IMR-90 (cell line): ENCODE measurements around the gene GBF1. TPM values are rescaled to one million over a fixed set of nuclear protein-coding genes. Genes with fewer than 3 reads are reported as not detected.

Experiments used
- ATAC-seq: fragments of 200-7000 bp; cut with Tn5 transposase; 2 replicates; pipeline ENCODE4 v1.9.1; 2020; ENCODE audit warnings: low read depth, mild to moderate bottlenecking, moderate library complexity
- BruUV-seq: library from RNA; stranded (reverse); fragments of 400-500 nt; replicated peaks from 2 replicates; lab custom pipeline; 2021; lab: Mats Ljungman, UMichigan
- CTCF ChIA-PET: fragments of 300-600 bp; formaldehyde crosslinking; extraction: SDS; loops from one replicate; lab custom pipeline; 2021; ENCODE audit warnings: antibody characterized with exemption; lab: Yijun Ruan, JAX
- POLR2A ChIA-PET: fragments of 300-600 bp; sonication (Branson Sonifier 250); formaldehyde crosslinking; loops from one replicate; lab custom pipeline; 2022; ENCODE audit warnings: antibody characterized with exemption; ENCODE audit not compliant: unreplicated experiment; lab: Charles Lee
- DNase-seq: peaks from one replicate; pipeline ENCODE4 v3.0.0; 2013
- H2AFZ ChIP-seq: replicated peaks from 2 replicates; pipeline ENCODE3; 2013; ENCODE audit warnings: low read length, mild to moderate bottlenecking; ENCODE audit not compliant: poor library complexity
- H2AK5ac ChIP-seq: 2 replicates; pipeline ENCODE4 v1.6.1; 2013; ENCODE audit warnings: low read depth, low read length, inconsistent platforms
- H2AK9ac ChIP-seq: replicated peaks from 2 replicates; pipeline ENCODE3; 2013; ENCODE audit warnings: mild to moderate bottlenecking, low read depth, low read length, moderate library complexity; ENCODE audit not compliant: poor library complexity
- H2BK120ac ChIP-seq: 2 replicates; pipeline ENCODE4 v1.6.1; 2013; ENCODE audit warnings: low read depth, low read length, inconsistent platforms
- H2BK15ac ChIP-seq: 3 replicates; pipeline ENCODE4 v1.6.1; 2013; ENCODE audit warnings: low read depth, low read length, inconsistent platforms
- H2BK20ac ChIP-seq: 2 replicates; pipeline ENCODE4 v1.6.1; 2013; ENCODE audit warnings: low read depth, mild to moderate bottlenecking, inconsistent platforms, low read length, moderate library complexity
- H2BK5ac ChIP-seq: 2 replicates; pipeline ENCODE4 v1.6.1; 2013; ENCODE audit warnings: mild to moderate bottlenecking, low read depth, low read length, inconsistent platforms; ENCODE audit not compliant: poor library complexity, severe bottlenecking
- H3K14ac ChIP-seq: replicated peaks from 2 replicates; pipeline ENCODE4 v1.6.1; 2013; ENCODE audit warnings: low read depth, low read length, inconsistent platforms
- H3K18ac ChIP-seq: 2 replicates; pipeline ENCODE4 v1.6.1; 2013; ENCODE audit warnings: low read depth, low read length, control low read depth
- H3K23ac ChIP-seq: 2 replicates; pipeline ENCODE4 v1.6.1; 2013; ENCODE audit warnings: low read depth, low read length, inconsistent platforms
- H3K27ac ChIP-seq: 2 replicates; pipeline ENCODE4 v1.5.1; 2013; ENCODE audit warnings: mild to moderate bottlenecking, control low read depth, low read length; ENCODE audit not compliant: insufficient read depth
- H3K27me3 ChIP-seq: 2 replicates; pipeline ENCODE4 v1.6.1; 2013; ENCODE audit warnings: low read length; ENCODE audit not compliant: control insufficient read depth, insufficient read depth
- H3K36me3 ChIP-seq: 2 replicates; pipeline ENCODE4 v1.6.1; 2013; ENCODE audit warnings: low read length, mixed read lengths; ENCODE audit not compliant: control insufficient read depth, insufficient read depth
- H3K4ac ChIP-seq: 2 replicates; pipeline ENCODE4 v1.6.1; 2013; ENCODE audit warnings: low read depth, low read length, inconsistent platforms
- H3K4me1 ChIP-seq: 2 replicates; pipeline ENCODE4 v1.6.1; 2013; ENCODE audit warnings: low read length, mixed read lengths; ENCODE audit not compliant: control insufficient read depth, insufficient read depth
- H3K4me2 ChIP-seq: 2 replicates; pipeline ENCODE4 v1.6.1; 2013; ENCODE audit warnings: low read depth, mild to moderate bottlenecking, control low read depth, low read length, moderate library complexity
- H3K4me3 ChIP-seq: 2 replicates; pipeline ENCODE4 v1.5.1; 2013; ENCODE audit warnings: low read depth, mild to moderate bottlenecking, control low read depth, low read length, moderate library complexity; ENCODE audit not compliant: insufficient read depth
- H3K56ac ChIP-seq: 2 replicates; pipeline ENCODE4 v1.6.1; 2013; ENCODE audit warnings: low read length, inconsistent platforms; ENCODE audit not compliant: insufficient read depth; ENCODE audit errors: extremely low read depth
- H3K79me1 ChIP-seq, 2 experiments: 2 replicates each; pipeline ENCODE4 v1.6.1; 2013; ENCODE audit warnings: low read length in 2 of 2, inconsistent platforms in 1 of 2, low read depth in 1 of 2
- H3K9ac ChIP-seq: 2 replicates; pipeline ENCODE4 v1.6.1; 2013; ENCODE audit warnings: low read depth, low read length, control low read depth
- H3K9me1 ChIP-seq: 2 replicates; pipeline ENCODE4 v1.6.1; 2013; ENCODE audit warnings: low read length, inconsistent platforms; ENCODE audit not compliant: insufficient read depth
- H3K9me3 ChIP-seq: 2 replicates; pipeline ENCODE4 v1.6.1; 2013; ENCODE audit warnings: low read length; ENCODE audit not compliant: control insufficient read depth, insufficient read depth
- H4K20me1 ChIP-seq: 2 replicates; pipeline ENCODE4 v1.6.1; 2013; ENCODE audit warnings: low read length, inconsistent platforms; ENCODE audit not compliant: insufficient read depth
- H4K5ac ChIP-seq: 2 replicates; pipeline ENCODE4 v1.6.1; 2013; ENCODE audit warnings: mild to moderate bottlenecking, low read depth, low read length, control low read depth
- H4K8ac ChIP-seq, 2 experiments: 2 replicates each; pipeline ENCODE4 v1.6.1; 2013; ENCODE audit warnings: low read depth in 2 of 2, low read length in 2 of 2, control low read depth in 1 of 2, inconsistent platforms in 1 of 2
- H4K91ac ChIP-seq: 2 replicates; pipeline ENCODE4 v1.6.1; 2013; ENCODE audit warnings: low read depth, low read length, inconsistent platforms; ENCODE audit not compliant: insufficient read depth
- BHLHE40 ChIP-seq: fragments of 150-350 bp; IDR thresholded peaks from 2 replicates; pipeline ENCODE4 v1.6.1; 2016; ENCODE audit warnings: mild to moderate bottlenecking, low read depth, low read length
- CHD1 ChIP-seq: IDR thresholded peaks from 2 replicates; pipeline ENCODE4 v1.6.1; 2012; ENCODE audit warnings: low read depth, low read length, improper control_type of control experiment
- FOS ChIP-seq: fragments of 150-350 bp; IDR thresholded peaks from 2 replicates; pipeline ENCODE4 v1.6.1; 2016; ENCODE audit warnings: low read depth, low read length
- MAFK ChIP-seq: IDR thresholded peaks from 2 replicates; pipeline ENCODE4 v1.6.1; 2012; ENCODE audit warnings: low read depth, low read length, improper control_type of control experiment
- RAD21 ChIP-seq: IDR thresholded peaks from 2 replicates; pipeline ENCODE4 v1.6.1; 2012; ENCODE audit warnings: low read length, improper control_type of control experiment
- RCOR1 ChIP-seq: IDR thresholded peaks from 2 replicates; pipeline ENCODE4 v1.6.1; 2012; ENCODE audit warnings: mild to moderate bottlenecking, low read length, improper control_type of control experiment; ENCODE audit not compliant: insufficient replicate concordance
- RFX5 ChIP-seq: IDR thresholded peaks from 2 replicates; pipeline ENCODE4 v1.8.0; 2012; ENCODE audit warnings: low read depth, mild to moderate bottlenecking, low read length, moderate library complexity
- WGBS, 2 experiments: methylation state at CpG; one replicate each; pipeline versions ENCODE4 v1.1.5 to v1.1.7; 2013; ENCODE audit warnings: missing lambda C conversion rate in 2 of 2; ENCODE audit not compliant: insufficient read length in 1 of 2; ENCODE audit errors: extremely low coverage in 2 of 2; 5-methylcytosine and 5-hydroxymethylcytosine counted together
- dilution Hi-C: fragments of 300-500 bp; cut with HindIII; formaldehyde crosslinking; loops from one replicate; pipeline ENCODE4 v1.14.3; 2018; ENCODE audit warnings: low sequenced_read_pairs; ENCODE audit not compliant: unreplicated experiment
- in situ Hi-C: fragments of 300-500 bp; cut with MboI; formaldehyde crosslinking; loops from 3 replicates; pipeline ENCODE4 v1.14.3; 2019; ENCODE audit warnings: low sequenced_read_pairs, inconsistent platforms, mixed read lengths
- intact Hi-C: fragments of 100-400 bp; cut with micrococcal nuclease; formaldehyde crosslinking; loops from 2 replicates; pipeline ENCODE4 v1.10.0; 2022
- polyA plus RNA-seq, 3 experiments: library from polyadenylated mRNA; depleted of rRNA; stranded (reverse); fragments of >200 nt; gene quantifications; 2 replicates each; pipeline ENCODE4 v1.2.3, GENCODE V29; 2012; ENCODE audit warnings: low replicate concordance in 1 of 3
- total RNA-seq: library from RNA; depleted of rRNA; stranded (reverse); fragments of >200 nt; gene quantifications from 2 replicates; pipeline ENCODE4 v1.2.3, GENCODE V29; 2012
- TF ChIP-seq, protein P1 (sequence below): conservative IDR thresholded peaks from 2 replicates; pipeline ENCODE4 v1.5.1; 2012; ENCODE audit warnings: mild to moderate bottlenecking, low read depth, low read length, improper control_type of control experiment

GBF1 gene
- total and polyA plus RNA-seq, 2 of the 4 experiments (the other 2 are of a cell fraction) = 38.7 to 40.1 TPM

DNA sequence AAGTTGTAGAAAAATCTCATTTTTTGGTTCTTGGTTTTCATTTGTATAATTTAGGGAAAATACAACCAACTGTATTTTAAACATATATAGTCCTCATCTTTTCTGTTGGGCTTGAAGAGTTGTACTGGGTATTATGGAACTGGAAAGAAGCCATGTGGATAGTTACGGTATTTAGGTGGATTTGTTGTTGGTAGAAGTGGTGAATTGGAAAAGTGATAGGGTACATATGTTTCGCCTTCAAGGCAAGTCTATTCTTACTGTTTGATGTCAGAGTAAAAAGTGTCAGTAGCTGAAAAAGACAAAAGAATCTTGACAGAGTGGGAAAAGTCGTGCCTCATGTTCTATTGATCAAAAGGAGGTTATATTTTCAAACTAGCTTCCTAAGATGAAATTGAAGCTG lies 64.6 kb downstream of the GBF1 start:
- Histone ChIP-seq H2AK5ac (no peak overlapping the region; the same call in 1 of the 2 replicates), H3K4me2 (no peak overlapping the region), H4K20me1 (peaks cover 40% of the 10 kb centered on the region), H2AK9ac (no peak overlapping the region), H3K56ac (no peak overlapping the region), H3K9me1 (peaks cover 27% of the 10 kb centered on the region), H2BK15ac (peak overlapping the region; percentile 80; the same call in 1 of the 3 replicates), H3K36me3 (peaks cover 2% of the 10 kb centered on the region; the same call in 1 of the 2 replicates), H2BK20ac (no peak overlapping the region), H4K5ac (no peak overlapping the region), H3K18ac (peak overlapping the region; percentile 29; the same call in 1 of the 2 replicates), H2AFZ (no peak overlapping the region), H4K8ac (peak overlapping the region in 1 of 2 experiments; percentile 12; a peak in 1 of 4 replicates), H2BK120ac (no peak overlapping the region), H3K79me1 (peaks cover 42 to 82% of the 10 kb centered on the region in 2 experiments), H2BK5ac (peak overlapping the region; percentile 74), H3K4me1 (peaks cover 25% of the 10 kb centered on the region), H3K14ac (peak overlapping the region; percentile 46), H3K9ac (no peak overlapping the region), H3K9me3 (no peaks in the 10 kb centered on the region), H3K4ac (peak overlapping the region; percentile 12; the same call in 1 of the 2 replicates), H3K4me3 (no peak overlapping the region), H3K27ac (peak overlapping the region; percentile 53; the same call in 1 of the 2 replicates), H3K23ac (peak overlapping the region; percentile 2; the same call in 1 of the 2 replicates), H3K27me3 (no peaks in the 10 kb centered on the region), H4K91ac (no peak overlapping the region)
- 94 to 100% methylated on average over 1 to 2 of the region's 3 CpGs for WGBS, 2 experiments
- ChIA-PET CTCF (no interaction called here), POLR2A (no interaction called here)
- in situ Hi-C loops (no loop called here), dilution Hi-C loops (no loop called here), intact Hi-C loops (no loop called here)
- BruUV-seq = no TSS peak
- ATAC-seq (no peak), DNase-seq (no peak)
- TF ChIP-seq BHLHE40 = no peak
- TF ChIP-seq RFX5 = no peak
- no peak for TF ChIP-seq RAD21
- TF ChIP-seq CHD1 = no peak
- TF ChIP-seq RCOR1 = no peak
- TF ChIP-seq FOS = no peak
- TF ChIP-seq, protein P1, sequence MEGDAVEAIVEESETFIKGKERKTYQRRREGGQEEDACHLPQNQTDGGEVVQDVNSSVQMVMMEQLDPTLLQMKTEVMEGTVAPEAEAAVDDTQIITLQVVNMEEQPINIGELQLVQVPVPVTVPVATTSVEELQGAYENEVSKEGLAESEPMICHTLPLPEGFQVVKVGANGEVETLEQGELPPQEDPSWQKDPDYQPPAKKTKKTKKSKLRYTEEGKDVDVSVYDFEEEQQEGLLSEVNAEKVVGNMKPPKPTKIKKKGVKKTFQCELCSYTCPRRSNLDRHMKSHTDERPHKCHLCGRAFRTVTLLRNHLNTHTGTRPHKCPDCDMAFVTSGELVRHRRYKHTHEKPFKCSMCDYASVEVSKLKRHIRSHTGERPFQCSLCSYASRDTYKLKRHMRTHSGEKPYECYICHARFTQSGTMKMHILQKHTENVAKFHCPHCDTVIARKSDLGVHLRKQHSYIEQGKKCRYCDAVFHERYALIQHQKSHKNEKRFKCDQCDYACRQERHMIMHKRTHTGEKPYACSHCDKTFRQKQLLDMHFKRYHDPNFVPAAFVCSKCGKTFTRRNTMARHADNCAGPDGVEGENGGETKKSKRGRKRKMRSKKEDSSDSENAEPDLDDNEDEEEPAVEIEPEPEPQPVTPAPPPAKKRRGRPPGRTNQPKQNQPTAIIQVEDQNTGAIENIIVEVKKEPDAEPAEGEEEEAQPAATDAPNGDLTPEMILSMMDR = no peak
- no peak for TF ChIP-seq MAFK
